IPS-15b (cell line): ENCODE data around the gene TTPAL.

ENCODE experiments used
- H3K27me3 ChIP-seq: one replicate; pipeline ENCODE4 v1.6.1; 2013; ENCODE audit warnings: low read length; ENCODE audit not compliant: control insufficient read depth, insufficient read depth
- H3K36me3 ChIP-seq: one replicate; pipeline ENCODE4 v1.6.1; 2013; ENCODE audit warnings: low read length; ENCODE audit not compliant: control insufficient read depth, insufficient read depth
- H3K4me1 ChIP-seq: one replicate; pipeline ENCODE4 v1.6.1; 2013; ENCODE audit warnings: mild to moderate bottlenecking, low read length; ENCODE audit not compliant: control insufficient read depth, insufficient read depth
- H3K4me3 ChIP-seq: one replicate; pipeline ENCODE4 v1.5.1; 2013; ENCODE audit warnings: low read depth, low read length
- H3K9ac ChIP-seq: one replicate; pipeline ENCODE4 v1.6.1; 2013; ENCODE audit warnings: low read depth, mild to moderate bottlenecking, low read length
- H3K9me3 ChIP-seq: one replicate; pipeline ENCODE4 v1.6.1; 2013; ENCODE audit warnings: mild to moderate bottlenecking, low read length; ENCODE audit not compliant: control insufficient read depth, insufficient read depth

TTPAL gene

GRCh38 chr20:44478206-44478605 is 2.5 kb downstream of the TTPAL start:
- peaks cover 3% of the 10 kb centered on the region for H3K4me1 ChIP-seq
- no peaks in the 10 kb centered on the region for H3K9me3 ChIP-seq
- H3K36me3 ChIP-seq = no peaks in the 10 kb centered on the region
- H3K27me3 ChIP-seq = no peaks in the 10 kb centered on the region
- no peak overlapping the region for H3K9ac ChIP-seq
- no peak overlapping the region for H3K4me3 ChIP-seq

GRCh38 chr20:44479643-44480042 is 4.0 kb downstream of the TTPAL start:
- no peak overlapping the region for H3K4me3 ChIP-seq
- no peaks in the 10 kb centered on the region for H3K9me3 ChIP-seq
- H3K9ac ChIP-seq = no peak overlapping the region
- peaks cover 3% of the 10 kb centered on the region for H3K4me1 ChIP-seq
- no peaks in the 10 kb centered on the region for H3K36me3 ChIP-seq
- no peaks in the 10 kb centered on the region for H3K27me3 ChIP-seq

- no peaks in the 10 kb centered on the region for H3K9me3 ChIP-seq
- peaks cover 3% of the 10 kb centered on the region for H3K4me1 ChIP-seq
- no peaks in the 10 kb centered on the region for H3K36me3 ChIP-seq
- no peaks in the 10 kb centered on the region for H3K27me3 ChIP-seq
- H3K4me3 ChIP-seq = no peak overlapping the region
- no peak overlapping the region for H3K9ac ChIP-seq
Observed at GRCh38 chr20:44480097-44480496, 4.4 kb downstream of the TTPAL start.

- H3K4me3 ChIP-seq = no peak overlapping the region
- H3K27me3 ChIP-seq = no peaks in the 10 kb centered on the region
- H3K9ac ChIP-seq = no peak overlapping the region
- H3K36me3 ChIP-seq = no peaks in the 10 kb centered on the region
- no peaks in the 10 kb centered on the region for H3K9me3 ChIP-seq
- H3K4me1 ChIP-seq = no peaks in the 10 kb centered on the region
Observed at GRCh38 chr20:44481719-44482416, 6.2 kb downstream of the TTPAL start.

- H3K9me3 ChIP-seq = no peaks in the 10 kb centered on the region
- no peaks in the 10 kb centered on the region for H3K4me1 ChIP-seq
- no peak overlapping the region for H3K4me3 ChIP-seq
- no peak overlapping the region for H3K9ac ChIP-seq
- H3K27me3 ChIP-seq = no peaks in the 10 kb centered on the region
- H3K36me3 ChIP-seq = no peaks in the 10 kb centered on the region
Observed at GRCh38 chr20:44483112-44483511, 7.4 kb downstream of the TTPAL start.

- Histone ChIP-seq H3K9ac (no peak overlapping the region), H3K9me3 (no peaks in the 10 kb centered on the region), H3K4me3 (no peak overlapping the region), H3K36me3 (peaks cover 11% of the 10 kb centered on the region), H3K27me3 (no peaks in the 10 kb centered on the region), H3K4me1 (no peaks in the 10 kb centered on the region)
Observed at GRCh38 chr20:44485078-44485829, 9.6 kb downstream of the TTPAL start.

- no peaks in the 10 kb centered on the region for H3K27me3 ChIP-seq
- no peaks in the 10 kb centered on the region for H3K4me1 ChIP-seq
- H3K9ac ChIP-seq = no peak overlapping the region
- no peaks in the 10 kb centered on the region for H3K9me3 ChIP-seq
- H3K4me3 ChIP-seq = no peak overlapping the region
- H3K36me3 ChIP-seq = peaks cover 11% of the 10 kb centered on the region
Observed at GRCh38 chr20:44485830-44486198, 10.1 kb downstream of the TTPAL start.

GRCh38 chr20:44488551-44488950 is 12.9 kb downstream of the TTPAL start:
- H3K4me1 ChIP-seq = no peaks in the 10 kb centered on the region
- no peaks in the 10 kb centered on the region for H3K9me3 ChIP-seq
- H3K4me3 ChIP-seq = no peak overlapping the region
- no peaks in the 10 kb centered on the region for H3K27me3 ChIP-seq
- H3K9ac ChIP-seq = no peak overlapping the region
- peaks cover 14% of the 10 kb centered on the region for H3K36me3 ChIP-seq

- H3K4me3 ChIP-seq = no peak overlapping the region
- no peaks in the 10 kb centered on the region for H3K27me3 ChIP-seq
- H3K4me1 ChIP-seq = no peaks in the 10 kb centered on the region
- H3K9ac ChIP-seq = no peak overlapping the region
- no peaks in the 10 kb centered on the region for H3K9me3 ChIP-seq
- peaks cover 14% of the 10 kb centered on the region for H3K36me3 ChIP-seq
Observed at GRCh38 chr20:44489223-44489622, 13.5 kb downstream of the TTPAL start.

GRCh38 chr20:44489931-44490330 is 14.3 kb downstream of the TTPAL start:
- Histone ChIP-seq H3K9me3 (no peaks in the 10 kb centered on the region), H3K4me3 (no peak overlapping the region), H3K9ac (no peak overlapping the region), H3K27me3 (no peaks in the 10 kb centered on the region), H3K4me1 (no peaks in the 10 kb centered on the region), H3K36me3 (peaks cover 14% of the 10 kb centered on the region)

GRCh38 chr20:44491635-44492395 is 16.1 kb downstream of the TTPAL start:
- H3K36me3 ChIP-seq = peaks cover 14% of the 10 kb centered on the region
- no peak overlapping the region for H3K4me3 ChIP-seq
- no peaks in the 10 kb centered on the region for H3K4me1 ChIP-seq
- H3K27me3 ChIP-seq = no peaks in the 10 kb centered on the region
- no peaks in the 10 kb centered on the region for H3K9me3 ChIP-seq
- H3K9ac ChIP-seq = no peak overlapping the region
